Endothelial cell of umbilical vein (primary cell): Measurements from ENCODE around the gene THSD4. TPM values are rescaled to one million over a fixed set of nuclear protein-coding genes. Genes with fewer than 3 reads are reported as not detected.

Experiments used
- BruUV-seq: library from RNA; stranded (reverse); fragments of 400-500 nt; replicated peaks from 2 replicates; lab custom pipeline; 2021; lab: Mats Ljungman, UMichigan
- CTCF ChIA-PET: fragments of 300-600, 350-600 bp; sonication (Branson Sonifier 250); formaldehyde crosslinking; loops from one replicate; lab custom pipeline; 2021; ENCODE audit warnings: antibody characterized with exemption, inconsistent platforms; lab: Charles Lee
- POLR2A ChIA-PET: fragments of 300-600, 350-600 bp; sonication (Branson Sonifier 250); formaldehyde crosslinking; loops from one replicate; lab custom pipeline; 2021; ENCODE audit warnings: antibody characterized with exemption, inconsistent platforms; lab: Charles Lee
- DNase-seq: peaks from one replicate; pipeline ENCODE4 v3.0.0-alpha.2; 2011; ENCODE audit warnings: low read depth, low spot score
- FAIRE-seq: peaks from 2 replicates; lab custom pipeline; 2011; peaks lifted over from hg19 to GRCh38; lab: Jason Lieb, UNC
- H2AFZ ChIP-seq: 2 replicates; pipeline ENCODE4 v1.6.0; 2012; ENCODE audit warnings: low read depth, low read length, control low read depth, inconsistent platforms
- H3K27ac ChIP-seq: 2 replicates; pipeline ENCODE4 v1.5.1; 2011; ENCODE audit warnings: low read depth, mild to moderate bottlenecking, control low read depth, low read length, moderate library complexity; ENCODE audit not compliant: insufficient read depth
- H3K27me3 ChIP-seq, 2 experiments: 2 replicates each; pipeline versions ENCODE4 v1.6.0 to v1.6.1; 2011; ENCODE audit warnings: low read length in 2 of 2, mixed read lengths in 1 of 2; ENCODE audit not compliant: control insufficient read depth in 2 of 2, insufficient read depth in 2 of 2
- H3K36me3 ChIP-seq, 2 experiments: 2 replicates in 1 of 2; 3 replicates in 1 of 2; pipeline ENCODE4 v1.5.1; 2011; ENCODE audit warnings: low read length in 2 of 2, mild to moderate bottlenecking in 1 of 2, moderate library complexity in 1 of 2; ENCODE audit not compliant: control insufficient read depth in 2 of 2, insufficient read depth in 2 of 2; ENCODE audit errors: extremely low read depth in 1 of 2
- H3K4me1 ChIP-seq: 3 replicates; pipeline ENCODE4 v1.5.1; 2011; ENCODE audit warnings: mild to moderate bottlenecking, low read length; ENCODE audit not compliant: control insufficient read depth, insufficient read depth; ENCODE audit errors: extremely low read depth
- H3K4me2 ChIP-seq: 2 replicates; pipeline ENCODE4 v1.6.1; 2011; ENCODE audit warnings: low read length, control low read depth, mixed read lengths; ENCODE audit not compliant: insufficient read depth
- H3K4me3 ChIP-seq, 3 experiments: fragments of 200-600 bp in 1 of 3; sonication (generic), shearing (Covaris generic) in 1 of 3; replicated peaks in 1 of 3; 2 replicates each; pipeline ENCODE4 v1.5.1; 2011 to 2016; ENCODE audit warnings: control low read depth in 3 of 3, low read length in 3 of 3, mild to moderate bottlenecking in 2 of 3, inconsistent platforms in 1 of 3, low read depth in 1 of 3, moderate library complexity in 1 of 3; ENCODE audit not compliant: insufficient read depth in 1 of 3
- H3K79me2 ChIP-seq: 2 replicates; pipeline ENCODE4 v1.6.0; 2012; ENCODE audit warnings: low read length, inconsistent platforms; ENCODE audit not compliant: control insufficient read depth, insufficient read depth
- H3K9ac ChIP-seq: replicated peaks from 2 replicates; pipeline ENCODE3; 2011; ENCODE audit warnings: low read length, control low read depth; ENCODE audit not compliant: insufficient read depth; ENCODE audit errors: extremely low read depth
- H3K9me1 ChIP-seq: replicated peaks from 3 replicates; pipeline ENCODE4 v1.6.0; 2011; ENCODE audit warnings: mild to moderate bottlenecking, low read length; ENCODE audit not compliant: control insufficient read depth, insufficient read depth; ENCODE audit errors: extremely low read depth
- H3K9me3 ChIP-seq: replicated peaks from 2 replicates; pipeline ENCODE4 v1.5.1; 2012; ENCODE audit warnings: low read length, inconsistent platforms; ENCODE audit not compliant: control insufficient read depth, insufficient read depth
- H4K20me1 ChIP-seq: replicated peaks from 2 replicates; pipeline ENCODE3; 2011; ENCODE audit warnings: mild to moderate bottlenecking, low read length; ENCODE audit not compliant: control insufficient read depth, insufficient read depth; ENCODE audit errors: extremely low read depth
- EZH2 ChIP-seq: IDR thresholded peaks from 2 replicates; pipeline ENCODE4 v1.6.1; 2012; ENCODE audit warnings: borderline replicate concordance, low read depth, mild to moderate bottlenecking, moderate library complexity, low read length, inconsistent platforms; ENCODE audit not compliant: severe bottlenecking
- FOS ChIP-seq: IDR thresholded peaks from 2 replicates; pipeline ENCODE4 v1.6.1; 2011; ENCODE audit warnings: mild to moderate bottlenecking, low read length, moderate library complexity, borderline replicate concordance; ENCODE audit not compliant: insufficient read depth
- GATA2 ChIP-seq: IDR thresholded peaks from 2 replicates; pipeline ENCODE4 v1.7.0; 2011; ENCODE audit warnings: low read depth, mild to moderate bottlenecking, moderate library complexity, mixed read lengths, low read length; ENCODE audit not compliant: insufficient read length, insufficient read depth
- JUN ChIP-seq: IDR thresholded peaks from 2 replicates; pipeline ENCODE4 v1.6.1; 2011; ENCODE audit warnings: borderline replicate concordance, low read depth; ENCODE audit not compliant: insufficient read length, insufficient read depth
- MYC ChIP-seq: IDR thresholded peaks from one replicate; pipeline ENCODE4 v1.6.1; 2011; ENCODE audit warnings: mild to moderate bottlenecking, low read depth, low read length
- POLR2A ChIP-seq: IDR thresholded peaks from 2 replicates; pipeline ENCODE4 v1.6.1; 2012; ENCODE audit warnings: low read depth, mild to moderate bottlenecking, control low read depth, low read length
- POLR2AphosphoS5 ChIP-seq: IDR thresholded peaks from 2 replicates; pipeline ENCODE4 v1.6.1; 2012; ENCODE audit warnings: low read depth, mild to moderate bottlenecking, control low read depth, low read length, moderate library complexity; ENCODE audit not compliant: insufficient read depth
- dilution Hi-C: fragments of 300-500 bp; cut with MboI; formaldehyde crosslinking; loops from one replicate; pipeline ENCODE4 v1.15.0; 2019; ENCODE audit warnings: low sequenced_read_pairs; ENCODE audit not compliant: extremely low pct_ligation_motif_present
- intact Hi-C: fragments of 100-400 bp; cut with micrococcal nuclease; formaldehyde crosslinking; loops from one replicate; pipeline ENCODE4 v1.10.0; 2022
- polyA plus RNA-seq, 4 experiments: library from polyadenylated mRNA; depleted of rRNA in 3 of 4; stranded (reverse) in 3 of 4; unstranded in 1 of 4; fragments of >200 nt; gene quantifications; 2 replicates each; pipeline versions ENCODE4 v1.2.1 to v1.2.3, GENCODE V29; 2011 to 2012; ENCODE audit warnings: missing spikeins in 1 of 4
- total RNA-seq: library from RNA; stranded (reverse); gene quantifications from 2 replicates; pipeline ENCODE4 v1.2.3, GENCODE V29; 2021
- TF ChIP-seq, protein P1 (sequence below), 2 donors: IDR thresholded peaks; 1 replicate in 1 of 2; 2 replicates in 1 of 2; pipeline ENCODE4 v1.5.1; 2011; ENCODE audit warnings: low read length in 2 of 2, mild to moderate bottlenecking in 2 of 2, moderate library complexity in 2 of 2, control low read depth in 1 of 2, inconsistent platforms in 1 of 2, low read depth in 1 of 2; ENCODE audit not compliant: insufficient read depth in 1 of 2; ENCODE audit errors: extremely low read depth in 1 of 2
- TF ChIP-seq, protein P2 (sequence below): IDR thresholded peaks from 2 replicates; pipeline ENCODE4 v1.6.1; 2011; ENCODE audit not compliant: insufficient read depth, insufficient read length

The THSD4 gene
- total and polyA plus RNA-seq, 2 donors (not counting 3 experiments of a cell fraction or from before 2014, with no cell fraction given): 9.9 to 25.4 TPM

DNA sequence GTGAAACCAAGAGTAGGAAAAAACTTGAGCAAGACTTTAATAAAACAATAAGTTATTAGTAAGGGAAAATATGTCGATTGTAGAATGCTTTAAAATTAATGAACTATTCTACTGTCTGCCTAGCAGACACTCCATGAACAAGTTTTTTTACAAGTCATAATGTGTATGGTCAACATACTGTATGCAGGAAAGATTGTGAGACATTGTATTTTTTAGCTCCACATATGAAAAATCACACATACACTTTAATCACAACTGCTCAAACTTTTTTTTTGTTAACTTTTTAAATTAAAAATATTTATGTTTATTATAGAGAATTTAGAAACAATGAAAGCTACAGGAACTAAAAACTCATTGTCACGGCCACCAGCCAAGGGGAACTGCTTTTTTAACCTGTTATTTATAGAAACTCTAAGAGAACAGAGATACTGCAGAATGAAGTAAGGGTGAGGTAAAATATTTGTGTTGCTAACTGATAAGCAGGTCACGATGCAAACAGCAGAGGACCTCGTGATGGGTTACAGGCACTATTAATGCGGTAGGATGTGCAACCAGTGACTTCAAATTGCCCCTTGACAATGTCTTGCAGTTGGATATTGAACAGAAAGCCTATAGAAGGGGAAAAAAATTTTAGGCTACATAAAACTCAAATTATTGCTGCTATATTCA is 53.0 kb downstream of the THSD4 start:
- no peak for DNase-seq
- CTCF ChIA-PET: interaction anchor here (0.6 to 0.7 kb wide), 2 partner anchors 17 to 575 kb away, joined by 3 read pairs; no protein-coding TSS in a partner anchor

More for the DNA sequence above, 53.0 kb downstream of the THSD4 start:
- no peak overlapping the region for H3K27ac ChIP-seq
- POLR2A ChIA-PET: no interaction called here
- TF ChIP-seq JUN (no peak), MYC (no peak), POLR2A (no peak), GATA2 (no peak), EZH2 (no peak), POLR2AphosphoS5 (no peak), FOS (no peak)
- TF ChIP-seq, protein P1, sequence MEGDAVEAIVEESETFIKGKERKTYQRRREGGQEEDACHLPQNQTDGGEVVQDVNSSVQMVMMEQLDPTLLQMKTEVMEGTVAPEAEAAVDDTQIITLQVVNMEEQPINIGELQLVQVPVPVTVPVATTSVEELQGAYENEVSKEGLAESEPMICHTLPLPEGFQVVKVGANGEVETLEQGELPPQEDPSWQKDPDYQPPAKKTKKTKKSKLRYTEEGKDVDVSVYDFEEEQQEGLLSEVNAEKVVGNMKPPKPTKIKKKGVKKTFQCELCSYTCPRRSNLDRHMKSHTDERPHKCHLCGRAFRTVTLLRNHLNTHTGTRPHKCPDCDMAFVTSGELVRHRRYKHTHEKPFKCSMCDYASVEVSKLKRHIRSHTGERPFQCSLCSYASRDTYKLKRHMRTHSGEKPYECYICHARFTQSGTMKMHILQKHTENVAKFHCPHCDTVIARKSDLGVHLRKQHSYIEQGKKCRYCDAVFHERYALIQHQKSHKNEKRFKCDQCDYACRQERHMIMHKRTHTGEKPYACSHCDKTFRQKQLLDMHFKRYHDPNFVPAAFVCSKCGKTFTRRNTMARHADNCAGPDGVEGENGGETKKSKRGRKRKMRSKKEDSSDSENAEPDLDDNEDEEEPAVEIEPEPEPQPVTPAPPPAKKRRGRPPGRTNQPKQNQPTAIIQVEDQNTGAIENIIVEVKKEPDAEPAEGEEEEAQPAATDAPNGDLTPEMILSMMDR (IDR thresholded peaks at IDR 0.05; ENCODE audit: extremely low read depth in 1 of 2, insufficient read depth in 1 of 2, low read depth in 1 of 2, low read length in 2 of 2): no peak
- TF ChIP-seq, protein P2, sequence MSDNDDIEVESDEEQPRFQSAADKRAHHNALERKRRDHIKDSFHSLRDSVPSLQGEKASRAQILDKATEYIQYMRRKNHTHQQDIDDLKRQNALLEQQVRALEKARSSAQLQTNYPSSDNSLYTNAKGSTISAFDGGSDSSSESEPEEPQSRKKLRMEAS: no peak
- dilution Hi-C loops (no loop called here), intact Hi-C loops (no loop called here)
- no peak overlapping the region for H3K9ac ChIP-seq
- no peak overlapping the region for H2AFZ ChIP-seq
- no peaks in the 10 kb centered on the region for H3K79me2 ChIP-seq
- no peak for FAIRE-seq
- no peak overlapping the region for H3K4me3 ChIP-seq
- H3K4me1 ChIP-seq: no peaks in the 10 kb centered on the region
- no peaks in the 10 kb centered on the region for H3K36me3 ChIP-seq
- H4K20me1 ChIP-seq: no peaks in the 10 kb centered on the region
- H3K9me3 ChIP-seq: no peaks in the 10 kb centered on the region
- no peaks in the 10 kb centered on the region for H3K27me3 ChIP-seq
- no TSS peak for BruUV-seq
- H3K9me1 ChIP-seq: no peaks in the 10 kb centered on the region
- no peak overlapping the region for H3K4me2 ChIP-seq
